HG02840 (cell line): ENCODE data around the gene SLC22A16.
"Not testable (repeated sequence)": the region's sequence is repeated elsewhere in the genome, so short reads cannot be mapped to it uniquely, and the experiment has no call there.

ENCODE experiments used
- ATAC-seq: cut with Tn5 transposase; IDR thresholded peaks from one replicate; pipeline ENCODE4 v1.9.1; 2021; ENCODE audit warnings: mild to moderate bottlenecking, moderate library complexity, moderate number of reproducible peaks; ENCODE audit not compliant: unreplicated experiment, low FRiP score

SLC22A16 gene

GRCh38 chr6:110457567-110458175 lies 18.7 kb downstream of the SLC22A16 start:
- ATAC-seq: not testable (repeated sequence)

- ATAC-seq: no peak
Observed at GRCh38 chr6:110456694-110457093, 19.7 kb downstream of the SLC22A16 start.

- no peak for ATAC-seq
Observed at GRCh38 chr6:110449541-110449895, 26.9 kb downstream of the SLC22A16 start.

- ATAC-seq: no peak
Observed at GRCh38 chr6:110448846-110449540, 27.4 kb downstream of the SLC22A16 start.

- ATAC-seq: no peak
Observed at GRCh38 chr6:110447761-110448160, 28.7 kb downstream of the SLC22A16 start.

GRCh38 chr6:110446405-110446804 lies 30.0 kb downstream of the SLC22A16 start:
- ATAC-seq: no peak

GRCh38 chr6:110440026-110440425 lies 36.4 kb downstream of the SLC22A16 start:
- ATAC-seq: no peak

- ATAC-seq: no peak
Observed at GRCh38 chr6:110439356-110439755, 37.1 kb downstream of the SLC22A16 start.

GRCh38 chr6:110434961-110435602 lies 41.3 kb downstream of the SLC22A16 start:
- no peak for ATAC-seq

GRCh38 chr6:110432285-110432900 lies 44.0 kb downstream of the SLC22A16 start:
- ATAC-seq: no peak

GRCh38 chr6:110430741-110431140 lies 45.7 kb downstream of the SLC22A16 start:
- ATAC-seq: no peak

- no peak for ATAC-seq
Observed at GRCh38 chr6:110430236-110430635, 46.2 kb downstream of the SLC22A16 start.

GRCh38 chr6:110428153-110428552 lies 48.3 kb downstream of the SLC22A16 start:
- no peak for ATAC-seq

GRCh38 chr6:110425816-110426215 lies 50.6 kb downstream of the SLC22A16 start:
- no peak for ATAC-seq

GRCh38 chr6:110422444-110422822 lies 54.0 kb downstream of the SLC22A16 start:
- no peak for ATAC-seq

GRCh38 chr6:110421749-110422443 lies 54.5 kb downstream of the SLC22A16 start:
- ATAC-seq: no peak

- ATAC-seq: no peak
Observed at GRCh38 chr6:110419028-110419739, 57.2 kb downstream of the SLC22A16 start.

- no peak for ATAC-seq
Observed at GRCh38 chr6:110418594-110418993, 57.8 kb downstream of the SLC22A16 start.

GRCh38 chr6:110415086-110415916 lies 61.1 kb downstream of the SLC22A16 start, which contains the start of gene DDO:
Gene DDO (minus strand): TSS chr6:110415575. CDS start chr6:110413462, 2,113 bp downstream.
- ATAC-seq: no peak
